Suppressor macrophage (primary cell): ENCODE data around the gene AKTIP.

Source experiments
- DNase-seq, 4 experiments: peaks; one replicate each; pipeline ENCODE4 v3.0.0-alpha.2; 2020 to 2022

Gene AKTIP

DNA sequence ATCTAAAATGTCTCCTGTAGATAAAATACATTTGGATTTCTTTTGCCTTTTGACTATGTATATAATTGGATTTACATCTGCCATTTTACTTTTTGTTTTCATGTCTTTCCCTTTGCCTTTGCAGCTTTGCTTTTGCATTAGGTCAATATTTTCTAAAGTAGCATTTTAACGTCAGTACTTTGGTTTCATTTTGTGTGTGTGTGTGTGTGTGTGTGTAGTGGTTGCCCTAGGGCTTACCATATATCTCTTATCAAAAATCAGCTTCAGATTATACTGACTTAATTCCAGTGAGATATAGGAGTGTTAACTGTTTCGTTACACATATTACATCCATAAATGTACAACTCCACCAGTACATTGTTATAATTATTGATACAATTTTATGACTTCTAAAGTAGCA is 26.1 kb downstream of the AKTIP start:
- no peak for DNase-seq

DNA sequence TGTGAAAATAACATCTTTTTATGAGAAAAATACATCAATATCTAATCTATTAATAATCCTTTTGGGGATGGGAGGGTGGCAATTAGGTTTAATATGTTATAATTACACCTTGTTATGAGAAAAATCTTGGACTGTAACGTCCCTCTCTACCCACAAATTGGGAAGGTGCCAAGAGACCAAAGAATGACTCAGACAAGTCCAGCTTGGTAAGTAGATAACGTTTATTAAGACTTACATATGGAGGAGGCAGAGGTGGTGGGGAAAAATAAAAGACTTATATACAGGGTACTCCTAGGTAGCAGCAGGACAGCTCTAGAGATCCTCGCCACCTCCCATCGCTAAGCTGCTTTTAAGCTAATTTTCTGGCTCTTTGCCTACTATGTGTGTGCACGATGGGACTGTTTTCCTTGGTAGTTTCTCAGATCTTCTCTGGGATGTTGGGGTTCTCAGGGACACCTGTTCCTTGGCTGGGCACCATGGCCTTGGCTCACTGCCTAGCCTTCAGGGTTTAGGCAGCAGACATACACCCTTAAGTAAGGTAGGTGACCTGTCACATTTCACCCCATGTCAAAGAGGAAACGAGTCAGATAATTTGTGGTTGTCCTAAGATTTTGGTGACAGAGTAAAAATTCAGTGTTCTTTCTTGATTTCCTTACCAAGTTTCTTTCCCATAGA is 37.3 kb downstream of the AKTIP start:
- DNase-seq, result peak in 1 of 4 experiments; percentile 7

DNA sequence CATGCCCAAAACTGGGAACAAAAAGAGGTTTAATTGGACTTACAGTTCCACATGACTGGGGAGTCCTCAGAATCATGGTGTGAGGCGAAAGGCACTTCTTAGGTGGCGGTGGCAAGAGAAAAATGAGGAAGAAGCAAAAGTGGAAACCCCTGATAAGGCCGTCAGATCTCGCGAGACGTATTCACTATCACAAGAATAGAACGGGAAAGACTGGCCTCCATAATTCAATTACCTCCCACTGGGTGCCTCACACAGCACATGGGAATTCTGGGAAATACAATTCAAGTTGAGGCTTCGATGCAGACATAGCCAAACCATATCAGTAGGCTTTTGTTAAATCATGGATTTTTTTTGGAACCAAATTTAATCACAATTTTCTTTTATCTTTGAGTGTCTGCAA is 44.4 kb downstream of the AKTIP start:
- no peak for DNase-seq

DNA sequence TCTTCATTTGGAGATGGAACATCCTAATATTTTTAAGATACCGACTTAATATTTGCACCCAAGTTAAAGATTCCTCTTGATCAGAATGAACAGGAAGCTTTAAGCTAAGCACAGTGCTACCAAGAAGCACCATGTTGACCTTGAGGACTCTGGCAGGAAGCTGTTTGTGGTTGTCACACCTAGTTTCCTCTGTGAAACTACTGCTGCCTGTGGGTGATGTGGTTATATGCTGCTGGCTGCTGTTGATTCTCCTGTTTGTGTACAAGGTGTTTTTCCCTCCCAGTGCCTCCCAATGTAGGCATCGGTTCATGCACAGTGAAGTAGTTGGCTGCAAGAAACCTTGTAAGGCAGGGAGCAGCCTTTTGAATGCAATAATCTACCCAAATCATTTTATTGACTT is 45.3 kb downstream of the AKTIP start:
- DNase-seq, result no peak

DNA sequence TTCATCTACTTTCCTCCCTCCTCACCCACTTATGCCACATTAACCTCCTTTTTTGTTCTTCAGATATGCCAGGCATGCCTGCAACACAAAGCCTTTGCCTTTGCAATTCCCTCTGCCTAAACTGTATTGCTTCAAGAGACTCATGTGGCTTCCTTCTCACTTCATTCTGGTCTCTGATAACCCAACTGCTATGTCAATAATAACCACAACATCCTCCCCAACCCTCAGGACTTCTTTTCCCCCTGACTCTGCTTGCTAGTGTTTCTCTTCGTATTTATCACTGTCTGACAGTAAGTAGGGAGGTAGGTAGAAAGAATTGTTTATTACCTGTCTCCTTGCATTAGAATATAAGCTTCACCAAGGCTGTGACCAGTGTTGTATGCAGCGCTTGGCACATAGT is 46.4 kb downstream of the AKTIP start:
- DNase-seq, result no peak

DNA sequence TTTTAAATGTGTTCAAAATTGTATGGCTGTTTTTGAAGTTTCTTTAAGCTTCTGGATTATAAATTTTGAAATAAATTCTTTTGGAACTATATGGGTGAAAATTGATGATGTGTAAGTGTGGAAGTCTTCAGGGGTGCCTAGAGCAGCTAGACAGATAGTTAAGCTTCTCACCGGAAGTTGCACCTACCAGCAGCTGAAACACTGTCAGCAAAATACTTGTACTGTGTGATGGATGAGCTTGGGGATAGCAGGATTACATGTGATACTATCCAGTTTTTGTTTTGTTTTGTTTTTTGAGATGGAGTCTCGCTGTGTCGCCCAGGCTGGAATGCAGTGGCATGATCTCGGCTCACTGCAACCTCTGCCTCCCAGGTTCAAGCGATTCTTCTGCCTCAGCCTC is 49.1 kb downstream of the AKTIP start:
- DNase-seq, result no peak

DNA sequence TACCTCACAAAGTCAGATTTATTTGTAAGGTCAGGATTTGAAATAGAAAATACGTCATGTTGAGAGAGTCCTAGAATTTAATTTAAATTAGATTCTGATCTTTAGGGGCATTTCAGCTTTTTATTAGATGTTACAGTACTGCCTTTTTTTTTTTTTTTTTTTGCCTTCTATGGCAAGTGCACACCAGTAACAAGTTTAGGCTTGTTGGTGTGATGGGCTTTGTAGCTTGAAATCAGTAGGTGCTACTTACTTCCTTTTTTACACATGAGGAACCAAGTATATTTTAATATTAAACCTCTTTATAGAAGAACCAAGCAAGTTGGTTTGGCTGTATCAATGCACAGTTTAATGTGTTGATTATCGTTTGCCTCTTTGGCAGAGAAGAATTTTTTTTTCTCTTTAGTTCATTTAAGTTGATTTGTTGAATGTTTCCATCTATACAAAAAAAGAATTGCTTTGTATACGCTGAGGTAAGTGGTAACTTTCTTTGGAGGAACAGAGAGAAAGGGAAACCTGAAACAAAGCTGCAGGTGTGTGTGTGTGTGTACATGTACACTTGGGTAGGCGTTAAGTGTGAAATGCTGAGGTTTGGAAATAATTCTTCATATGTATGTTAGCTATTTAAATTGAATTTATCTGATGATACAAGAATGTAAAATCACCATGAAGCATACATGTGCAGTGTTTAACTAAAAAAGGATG is 53.0 kb downstream of the AKTIP start:
- DNase-seq, result no peak

DNA sequence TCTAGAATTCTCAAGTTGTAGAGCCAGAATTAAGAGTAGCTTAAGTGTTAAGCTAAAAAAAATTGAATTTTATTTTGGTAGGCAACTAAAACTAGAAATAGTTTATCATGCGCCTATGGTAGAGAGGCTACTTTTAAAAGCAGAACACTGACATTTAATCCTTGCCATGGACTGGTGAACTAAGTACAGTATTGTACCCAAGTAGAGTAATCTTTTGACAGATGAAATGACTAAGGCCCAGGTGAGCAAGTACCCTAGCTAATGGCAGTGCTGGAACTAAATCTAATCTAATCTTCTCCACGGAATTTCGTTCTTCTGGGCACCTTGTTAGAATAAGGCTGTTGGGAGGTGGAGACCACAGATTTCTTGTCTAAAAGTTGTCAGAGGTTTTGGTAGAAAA is 56.9 kb downstream of the AKTIP start:
- DNase-seq, result no peak

DNA sequence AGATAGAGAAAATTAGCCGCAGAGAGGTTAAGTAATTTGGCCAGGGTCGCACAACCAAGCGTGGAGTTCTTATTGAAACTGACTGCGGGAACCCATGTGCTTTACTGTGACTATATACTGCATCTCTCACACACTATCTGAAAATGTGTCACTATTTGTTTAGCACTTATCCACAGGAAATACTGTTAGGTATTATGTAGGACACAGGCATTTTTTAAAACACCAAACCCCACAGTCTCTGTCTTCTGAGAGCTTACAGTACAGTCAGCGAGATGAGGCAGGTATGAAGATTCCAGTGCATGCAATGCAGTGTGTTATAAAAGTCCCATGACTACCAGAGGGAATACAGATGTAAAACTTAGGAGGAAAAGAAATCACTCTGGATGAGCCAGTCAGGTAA is 57.5 kb downstream of the AKTIP start:
- DNase-seq, result no peak
